Iris pigment epithelial cell (primary cell): ENCODE data around the gene SPINK6.

Experiments
- DNase-seq: peaks from one replicate; pipeline ENCODE4 v3.0.0-alpha.2; 2011; ENCODE audit warnings: low read depth

The SPINK6 gene

GRCh38 chr5:148224117-148224742 is 21.4 kb downstream of the SPINK6 start:
- no peak for DNase-seq

DNA sequence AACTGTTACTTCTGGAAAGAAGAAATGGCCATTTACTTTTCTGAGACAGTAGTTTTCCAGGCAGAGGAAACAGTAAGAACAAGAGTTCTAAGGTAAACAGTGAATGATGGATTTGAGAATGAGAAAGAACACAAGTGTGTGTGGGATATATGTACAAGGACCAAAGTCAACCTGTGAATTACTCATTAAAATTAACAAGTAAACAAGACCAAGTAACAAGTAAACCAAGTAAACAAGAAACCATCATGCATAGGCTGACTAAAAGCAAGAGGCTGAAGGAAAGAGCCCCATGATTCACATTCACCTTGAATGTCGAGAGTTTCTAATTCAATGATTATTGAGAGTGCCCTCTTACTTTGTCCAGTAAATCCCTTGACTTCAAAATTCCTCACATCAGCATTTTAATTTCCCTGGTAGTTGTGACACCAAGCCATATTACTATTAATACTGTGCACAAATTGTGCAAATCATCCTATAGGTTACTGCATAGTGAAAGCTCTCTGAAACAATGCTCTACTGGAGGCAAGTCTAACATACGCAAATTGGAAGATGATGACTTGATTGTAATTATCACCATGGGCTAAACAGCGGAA is 25.6 kb downstream of the SPINK6 start:
- no peak for DNase-seq

DNA sequence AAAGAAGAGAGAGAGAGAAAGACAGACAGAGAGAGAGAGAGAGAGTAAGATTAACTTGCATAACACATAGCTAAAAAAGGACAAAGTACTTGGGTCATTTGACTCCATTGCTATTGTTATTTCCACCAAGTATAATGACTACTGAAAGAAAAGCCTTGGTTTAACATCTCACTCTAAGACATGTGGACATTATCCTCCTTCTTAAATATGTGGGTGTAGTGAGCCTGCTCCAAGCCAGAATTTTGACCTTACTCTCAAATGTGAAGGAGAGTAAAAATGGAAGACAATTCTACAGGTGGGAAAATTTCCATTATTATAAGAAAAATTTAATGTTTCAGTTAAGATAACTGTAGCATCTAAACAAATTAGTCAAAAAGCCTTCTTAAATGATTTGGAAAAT is 27.0 kb downstream of the SPINK6 start:
- DNase-seq, result no peak

- DNase-seq, result no peak
Measured at GRCh38 chr5:148230240-148230639, 27.4 kb downstream of the SPINK6 start.

GRCh38 chr5:148237785-148238417 is 35.1 kb downstream of the SPINK6 start:
- DNase-seq, result no peak

DNA sequence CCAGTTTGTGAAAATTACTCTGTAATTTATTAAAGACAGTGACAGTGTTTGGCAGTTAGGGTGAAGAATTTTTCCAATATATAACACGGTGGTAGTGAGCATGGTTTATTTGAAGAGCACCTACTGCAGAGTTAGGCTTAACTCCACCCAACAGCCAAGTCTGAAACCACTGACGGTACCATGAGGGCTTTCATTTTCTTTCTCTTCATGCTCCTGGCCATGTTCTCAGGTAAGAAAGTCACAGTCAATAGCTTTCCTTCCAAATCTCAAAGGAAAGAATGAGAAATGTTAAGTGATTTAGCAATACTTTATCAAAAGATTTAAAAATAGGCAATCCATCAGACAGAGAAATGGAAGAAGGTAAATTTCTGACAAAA is 35.6 kb downstream of the SPINK6 start, which contains the start of gene MARCOL:
TSS of gene MARCOL (plus strand) at position 108 of the 377 bp plus-strand sequence. CDS start at position 181, 73 bp downstream.
- DNase-seq, result no peak

DNA sequence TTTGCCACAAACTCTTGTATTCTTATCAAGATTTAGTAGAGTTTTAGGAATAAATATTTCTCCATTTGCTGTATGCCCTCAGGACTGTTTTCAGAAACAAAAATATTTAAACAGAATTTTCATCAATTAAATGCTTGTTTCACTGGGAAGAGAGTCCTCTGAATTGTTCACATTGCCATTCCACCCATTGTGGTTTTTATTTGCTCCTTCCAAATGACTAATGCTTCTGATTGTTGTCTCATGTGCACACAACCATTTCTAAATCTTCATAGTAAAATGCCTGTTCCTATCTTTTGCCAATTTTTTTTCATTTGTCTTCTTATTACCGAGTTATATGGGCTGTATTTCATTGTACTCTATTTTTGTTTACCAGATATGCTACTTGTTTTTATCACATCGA is 46.1 kb downstream of the SPINK6 start:
- no peak for DNase-seq

- no peak for DNase-seq
Measured at GRCh38 chr5:148255456-148255855, 52.6 kb downstream of the SPINK6 start.

- DNase-seq, result no peak
Measured at GRCh38 chr5:148259288-148259687, 56.4 kb downstream of the SPINK6 start.

GRCh38 chr5:148261221-148261620 is 58.4 kb downstream of the SPINK6 start:
- no peak for DNase-seq
